Measurements from ENCODE around the gene LPIN2. TPM values are rescaled to one million over a fixed set of nuclear protein-coding genes. Genes with fewer than 3 reads are reported as not detected.

LPIN2 gene
- total RNA-seq, 1 experiment from 2014 or later, result 13.7 TPM

DNA sequence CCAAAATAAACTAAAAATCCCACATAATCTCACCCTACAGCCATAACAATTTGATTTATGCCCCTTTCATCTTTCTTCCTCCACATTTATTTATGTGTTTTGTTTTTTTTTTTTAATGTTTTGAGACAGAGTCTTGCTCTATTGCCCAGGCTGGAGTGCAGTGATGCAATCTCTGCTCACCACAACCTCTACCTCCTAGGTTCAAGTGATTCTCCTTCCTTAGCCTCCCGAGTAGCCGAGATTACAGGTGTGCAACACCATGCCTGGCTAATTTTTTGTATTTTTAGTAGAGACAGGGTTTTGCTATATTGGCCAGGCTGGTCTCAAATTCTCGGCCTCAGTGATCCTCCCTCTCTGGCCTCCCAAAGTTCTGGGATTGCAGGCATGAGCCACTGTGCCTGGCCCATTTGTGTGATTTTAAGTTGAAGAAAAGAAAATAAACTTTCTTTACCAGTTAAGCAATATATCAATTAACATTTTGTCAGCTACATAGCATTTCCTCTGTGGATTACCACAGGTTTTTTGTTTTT is 35.9 kb upstream of the LPIN2 start:
- no peak overlapping the region for H3K4me3 ChIP-seq (ENCODE audit: low read length)
- H3K9me2 ChIP-seq (replicated peaks; ENCODE audit: insufficient read depth, low read length), result no peaks in the 10 kb centered on the region
- H3K9ac ChIP-seq (ENCODE audit: low read length), result no peak overlapping the region
- H3K27me3 ChIP-seq (ENCODE audit: low read length), result no peaks in the 10 kb centered on the region
- no peak for DNase-seq
- no peaks in the 10 kb centered on the region for H3K79me2 ChIP-seq (ENCODE audit: low read length)
- no peak overlapping the region for H2AFZ ChIP-seq (ENCODE audit: low read length)
- H3K36me3 ChIP-seq (ENCODE audit: insufficient read depth, low read length), result no peaks in the 10 kb centered on the region
- no peaks in the 10 kb centered on the region for H3K9me3 ChIP-seq (ENCODE audit: low read length)
- H3K27ac ChIP-seq (ENCODE audit: low read length), result no peak overlapping the region
- H3K4me2 ChIP-seq (ENCODE audit: low read depth, low read length, poor library complexity, severe bottlenecking), result no peak overlapping the region
- H3K4me1 ChIP-seq (ENCODE audit: low read length), result peaks cover 2% of the 10 kb centered on the region; the same call in 1 of the 2 replicates
- H4K20me1 ChIP-seq (ENCODE audit: insufficient read depth, low read depth, low read length), result no peaks in the 10 kb centered on the region

DNA sequence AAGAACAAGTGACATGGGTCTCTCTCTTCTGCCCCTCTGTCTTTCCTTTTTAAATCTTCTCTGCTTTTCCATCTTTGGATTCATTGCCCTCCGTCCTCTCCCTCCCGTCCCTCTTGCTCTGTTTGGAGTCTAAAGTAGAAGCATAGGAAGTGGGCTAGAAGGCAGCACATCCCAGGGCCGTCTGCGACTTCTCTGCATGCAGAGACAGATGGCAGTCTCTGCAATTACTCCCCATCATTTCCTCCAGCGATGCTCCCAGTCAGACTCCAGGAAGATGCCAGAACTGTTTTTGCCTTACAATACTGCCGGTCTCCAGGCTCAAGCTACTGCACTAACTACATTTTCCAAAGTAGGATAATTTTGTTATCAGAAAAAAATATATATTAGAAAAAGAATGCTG is 35.2 kb upstream of the LPIN2 start:
- no peaks in the 10 kb centered on the region for H3K9me3 ChIP-seq (ENCODE audit: low read length)
- H3K9ac ChIP-seq (ENCODE audit: low read length), result no peak overlapping the region
- H4K20me1 ChIP-seq (ENCODE audit: insufficient read depth, low read depth, low read length), result no peaks in the 10 kb centered on the region
- H3K79me2 ChIP-seq (ENCODE audit: low read length), result no peaks in the 10 kb centered on the region
- no peaks in the 10 kb centered on the region for H3K36me3 ChIP-seq (ENCODE audit: insufficient read depth, low read length)
- no peak overlapping the region for H3K27ac ChIP-seq (ENCODE audit: low read length)
- H3K9me2 ChIP-seq (replicated peaks; ENCODE audit: insufficient read depth, low read length), result no peaks in the 10 kb centered on the region
- H3K4me1 ChIP-seq (ENCODE audit: low read length), result peaks cover 2% of the 10 kb centered on the region; the same call in 1 of the 2 replicates
- no peak overlapping the region for H3K4me3 ChIP-seq (ENCODE audit: low read length)
- no peak for DNase-seq
- no peak overlapping the region for H2AFZ ChIP-seq (ENCODE audit: low read length)
- no peaks in the 10 kb centered on the region for H3K27me3 ChIP-seq (ENCODE audit: low read length)
- H3K4me2 ChIP-seq (ENCODE audit: low read depth, low read length, poor library complexity, severe bottlenecking), result no peak overlapping the region

DNA sequence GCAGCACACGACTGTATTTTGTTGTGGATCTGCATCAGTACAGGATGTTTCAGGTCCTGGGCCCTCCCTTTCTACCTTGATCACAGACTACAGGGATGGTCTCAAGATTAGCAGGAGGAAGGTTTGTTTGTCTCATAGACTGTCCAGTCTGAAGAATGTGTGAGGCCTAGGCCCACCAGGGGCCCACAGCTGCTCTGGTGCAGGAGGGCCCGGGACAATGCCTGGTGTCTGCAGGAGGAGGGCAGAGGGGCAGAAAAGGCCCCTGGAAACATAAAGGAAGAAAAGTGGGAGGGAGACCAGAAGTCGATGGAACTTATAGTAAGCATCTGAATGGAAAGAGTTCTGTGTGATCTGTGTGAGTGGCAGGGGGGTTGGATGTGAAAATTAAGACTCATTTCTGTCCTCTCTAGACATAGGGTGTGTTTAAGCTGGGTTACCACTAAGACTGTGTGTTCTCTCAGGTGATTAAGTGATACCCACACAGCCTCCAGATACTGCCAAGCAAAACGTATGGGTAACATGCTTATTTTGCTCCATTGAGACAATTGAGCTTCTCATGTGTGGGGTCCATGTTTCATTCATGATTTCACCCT is 33.4 kb upstream of the LPIN2 start:
- Histone ChIP-seq H3K79me2 (ENCODE audit: low read length) (no peaks in the 10 kb centered on the region), H3K36me3 (ENCODE audit: insufficient read depth, low read length) (no peaks in the 10 kb centered on the region), H3K9ac (ENCODE audit: low read length) (no peak overlapping the region), H3K4me1 (ENCODE audit: low read length) (peaks cover 2% of the 10 kb centered on the region; the same call in 1 of the 2 replicates), H4K20me1 (ENCODE audit: insufficient read depth, low read depth, low read length) (no peaks in the 10 kb centered on the region), H3K4me2 (ENCODE audit: low read depth, low read length, poor library complexity, severe bottlenecking) (no peak overlapping the region), H3K4me3 (ENCODE audit: low read length) (no peak overlapping the region), H3K27ac (ENCODE audit: low read length) (no peak overlapping the region), H2AFZ (ENCODE audit: low read length) (no peak overlapping the region), H3K27me3 (ENCODE audit: low read length) (no peaks in the 10 kb centered on the region), H3K9me3 (ENCODE audit: low read length) (no peaks in the 10 kb centered on the region), H3K9me2 (replicated peaks; ENCODE audit: insufficient read depth, low read length) (no peaks in the 10 kb centered on the region)
- DNase-seq, result no peak

DNA sequence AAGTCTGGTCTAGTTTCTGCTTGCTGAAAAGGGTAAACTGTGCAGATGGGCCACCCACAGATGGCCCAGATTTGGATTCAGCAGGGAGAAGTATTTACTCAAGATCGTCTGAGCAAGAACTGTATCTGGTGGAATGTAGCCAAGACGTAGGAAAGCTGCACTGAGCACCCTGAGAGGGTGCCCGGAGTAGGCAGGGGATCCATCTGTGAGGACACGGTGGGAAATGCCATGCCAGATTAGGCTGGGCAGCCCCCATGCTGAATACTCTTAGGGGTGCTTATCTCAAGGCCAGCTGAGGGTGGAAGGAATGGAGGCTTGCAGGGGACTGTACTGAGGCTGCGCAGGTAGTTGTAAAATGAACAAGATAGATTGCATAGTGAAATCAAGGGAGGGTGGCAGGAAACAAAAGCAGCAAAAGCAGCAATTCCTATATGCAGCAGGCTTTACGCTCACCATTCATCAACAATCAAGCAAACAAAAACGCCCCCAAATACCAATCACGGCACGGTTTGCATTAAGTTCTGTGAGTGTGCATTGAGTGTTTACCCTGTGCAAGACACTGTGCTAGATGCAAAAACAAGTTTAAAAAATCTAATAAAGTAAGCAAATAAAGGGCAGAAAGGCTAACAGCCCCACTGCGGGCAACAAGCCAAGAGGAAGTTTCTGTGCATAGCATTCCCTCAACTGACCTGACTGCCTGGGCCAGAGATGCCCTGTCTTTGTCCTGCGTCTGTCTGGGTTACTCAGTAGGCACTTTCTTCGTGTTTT is 32.2 kb upstream of the LPIN2 start:
- H3K4me1 ChIP-seq (ENCODE audit: low read length), result peaks cover 2% of the 10 kb centered on the region; the same call in 1 of the 2 replicates
- H3K9me3 ChIP-seq (ENCODE audit: low read length), result no peaks in the 10 kb centered on the region
- H2AFZ ChIP-seq (ENCODE audit: low read length), result no peak overlapping the region
- no peaks in the 10 kb centered on the region for H3K27me3 ChIP-seq (ENCODE audit: low read length)
- H3K4me3 ChIP-seq (ENCODE audit: low read length), result no peak overlapping the region
- no peaks in the 10 kb centered on the region for H3K9me2 ChIP-seq (replicated peaks; ENCODE audit: insufficient read depth, low read length)
- no peaks in the 10 kb centered on the region for H3K36me3 ChIP-seq (ENCODE audit: insufficient read depth, low read length)
- H3K27ac ChIP-seq (ENCODE audit: low read length), result no peak overlapping the region
- H3K4me2 ChIP-seq (ENCODE audit: low read depth, low read length, poor library complexity, severe bottlenecking), result no peak overlapping the region
- H4K20me1 ChIP-seq (ENCODE audit: insufficient read depth, low read depth, low read length), result no peaks in the 10 kb centered on the region
- H3K79me2 ChIP-seq (ENCODE audit: low read length), result no peaks in the 10 kb centered on the region
- H3K9ac ChIP-seq (ENCODE audit: low read length), result no peak overlapping the region
- DNase-seq, result no peak

DNA sequence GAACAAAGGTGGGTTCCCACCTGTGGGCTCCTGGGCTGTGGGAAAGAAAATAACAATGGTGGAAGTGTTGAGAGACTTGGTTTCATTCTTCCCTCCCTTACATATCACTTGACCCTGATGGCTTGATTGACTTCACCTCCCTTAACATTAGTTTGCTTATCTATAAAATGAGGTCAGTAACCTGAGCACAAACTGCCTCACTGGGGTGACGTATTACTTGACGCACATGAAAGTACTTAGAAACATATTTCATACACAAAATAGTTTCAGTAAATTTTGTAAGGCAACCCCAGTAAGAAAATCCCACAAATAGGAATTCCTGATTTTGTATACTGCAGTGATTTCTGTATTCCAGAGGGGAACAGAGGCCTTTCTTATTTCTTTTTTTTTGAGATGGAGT is 29.4 kb upstream of the LPIN2 start:
- Histone ChIP-seq H3K27ac (ENCODE audit: low read length) (no peak overlapping the region), H3K79me2 (ENCODE audit: low read length) (no peaks in the 10 kb centered on the region), H3K4me1 (ENCODE audit: low read length) (peaks cover 6% of the 10 kb centered on the region; the same call in 1 of the 2 replicates), H4K20me1 (ENCODE audit: insufficient read depth, low read depth, low read length) (no peaks in the 10 kb centered on the region), H3K9ac (ENCODE audit: low read length) (no peak overlapping the region), H2AFZ (ENCODE audit: low read length) (no peak overlapping the region), H3K36me3 (ENCODE audit: insufficient read depth, low read length) (no peaks in the 10 kb centered on the region), H3K27me3 (ENCODE audit: low read length) (no peaks in the 10 kb centered on the region), H3K9me3 (ENCODE audit: low read length) (no peaks in the 10 kb centered on the region), H3K9me2 (replicated peaks; ENCODE audit: insufficient read depth, low read length) (no peaks in the 10 kb centered on the region), H3K4me2 (ENCODE audit: low read depth, low read length, poor library complexity, severe bottlenecking) (no peak overlapping the region), H3K4me3 (ENCODE audit: low read length) (no peak overlapping the region)
- no peak for DNase-seq

DNA sequence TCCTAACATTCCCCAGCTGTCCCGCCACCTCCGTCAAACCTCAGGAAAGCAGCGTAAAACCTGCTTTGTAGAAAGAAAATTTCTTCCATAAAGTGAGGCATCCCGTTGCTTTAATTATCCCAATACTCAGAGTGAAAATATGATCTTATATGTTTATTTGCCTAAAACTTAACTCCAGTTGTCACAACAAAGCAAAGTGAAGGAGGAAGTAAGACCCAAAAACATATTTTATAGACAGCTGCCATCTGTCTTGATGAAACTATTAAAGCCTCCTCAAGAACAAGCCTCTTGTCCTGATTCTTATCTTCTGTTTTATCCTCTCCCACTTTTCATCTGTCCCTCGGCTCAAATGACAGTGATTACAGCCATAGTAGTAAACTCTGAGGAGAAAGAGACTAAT is 28.9 kb upstream of the LPIN2 start:
- Histone ChIP-seq H3K27me3 (ENCODE audit: low read length) (no peaks in the 10 kb centered on the region), H3K4me3 (ENCODE audit: low read length) (no peak overlapping the region), H3K9me2 (replicated peaks; ENCODE audit: insufficient read depth, low read length) (no peaks in the 10 kb centered on the region), H3K27ac (ENCODE audit: low read length) (no peak overlapping the region), H3K79me2 (ENCODE audit: low read length) (no peaks in the 10 kb centered on the region), H3K36me3 (ENCODE audit: insufficient read depth, low read length) (no peaks in the 10 kb centered on the region), H4K20me1 (ENCODE audit: insufficient read depth, low read depth, low read length) (no peaks in the 10 kb centered on the region), H3K4me1 (ENCODE audit: low read length) (peaks cover 6% of the 10 kb centered on the region; the same call in 1 of the 2 replicates), H2AFZ (ENCODE audit: low read length) (no peak overlapping the region), H3K9ac (ENCODE audit: low read length) (no peak overlapping the region), H3K4me2 (ENCODE audit: low read depth, low read length, poor library complexity, severe bottlenecking) (no peak overlapping the region), H3K9me3 (ENCODE audit: low read length) (no peaks in the 10 kb centered on the region)
- DNase-seq, result no peak

DNA sequence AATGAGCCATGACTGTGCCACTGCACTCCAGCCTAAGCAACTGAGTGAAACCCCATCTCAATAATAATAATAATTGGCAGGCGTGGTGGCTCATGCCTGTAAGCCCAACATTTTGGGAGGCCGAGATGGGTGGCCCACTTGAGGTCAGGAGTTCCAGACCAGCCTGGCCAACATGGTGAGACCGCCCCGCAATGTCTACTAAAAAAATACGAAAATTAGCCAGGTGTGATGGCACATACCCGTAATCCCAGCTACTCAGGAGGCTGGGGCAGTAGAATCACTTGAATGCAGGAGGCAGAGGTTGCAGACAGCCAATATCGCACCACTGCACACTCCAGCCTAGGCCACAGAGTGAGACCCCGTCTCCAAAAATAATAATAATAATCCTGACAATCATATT is 27.9 kb upstream of the LPIN2 start:
- Histone ChIP-seq H2AFZ (ENCODE audit: low read length) (no peak overlapping the region), H3K4me2 (ENCODE audit: low read depth, low read length, poor library complexity, severe bottlenecking) (no peak overlapping the region), H3K9ac (ENCODE audit: low read length) (no peak overlapping the region), H3K36me3 (ENCODE audit: insufficient read depth, low read length) (no peaks in the 10 kb centered on the region), H3K27me3 (ENCODE audit: low read length) (no peaks in the 10 kb centered on the region), H4K20me1 (ENCODE audit: insufficient read depth, low read depth, low read length) (no peaks in the 10 kb centered on the region), H3K4me1 (ENCODE audit: low read length) (peaks cover 6% of the 10 kb centered on the region; the same call in 1 of the 2 replicates), H3K9me3 (ENCODE audit: low read length) (no peaks in the 10 kb centered on the region), H3K9me2 (replicated peaks; ENCODE audit: insufficient read depth, low read length) (no peaks in the 10 kb centered on the region), H3K4me3 (ENCODE audit: low read length) (no peak overlapping the region), H3K27ac (ENCODE audit: low read length) (no peak overlapping the region), H3K79me2 (ENCODE audit: low read length) (no peaks in the 10 kb centered on the region)
- DNase-seq, result no peak

DNA sequence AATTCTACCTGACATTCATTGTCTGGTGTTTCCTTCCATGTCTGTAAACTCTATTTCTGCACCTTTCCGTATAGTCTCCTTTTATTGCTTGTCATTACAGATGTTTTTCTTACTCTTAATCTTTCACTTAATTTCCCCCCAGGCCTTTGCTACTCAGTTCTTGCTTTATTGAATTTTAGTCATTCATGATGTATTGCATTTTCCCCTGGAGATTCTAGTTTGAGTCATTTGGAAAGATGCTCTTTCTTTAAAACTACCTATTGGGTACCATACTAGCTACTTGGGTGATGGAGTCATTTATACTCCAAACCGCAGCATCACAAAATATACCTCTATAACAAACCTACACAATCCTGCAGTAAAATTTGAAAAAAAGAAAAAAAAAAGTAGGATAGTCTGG is 27.2 kb upstream of the LPIN2 start:
- Histone ChIP-seq H3K4me3 (ENCODE audit: low read length) (no peak overlapping the region), H3K9me2 (replicated peaks; ENCODE audit: insufficient read depth, low read length) (no peaks in the 10 kb centered on the region), H4K20me1 (ENCODE audit: insufficient read depth, low read depth, low read length) (no peaks in the 10 kb centered on the region), H3K4me1 (ENCODE audit: low read length) (0 out of 2 replicates have a peak, but pooled peaks cover 4% of the 10 kb centered on the region), H3K4me2 (ENCODE audit: low read depth, low read length, poor library complexity, severe bottlenecking) (no peak overlapping the region), H3K79me2 (ENCODE audit: low read length) (no peaks in the 10 kb centered on the region), H2AFZ (ENCODE audit: low read length) (no peak overlapping the region), H3K27ac (ENCODE audit: low read length) (no peak overlapping the region), H3K36me3 (ENCODE audit: insufficient read depth, low read length) (no peaks in the 10 kb centered on the region), H3K9me3 (ENCODE audit: low read length) (no peaks in the 10 kb centered on the region), H3K27me3 (ENCODE audit: low read length) (no peaks in the 10 kb centered on the region), H3K9ac (ENCODE audit: low read length) (no peak overlapping the region)
- no peak for DNase-seq
